HEK293 (cell line): ENCODE data around the gene PBRM1.
A peak's percentile ranks its signal among the peaks of the same experiment; 100 is the strongest.

ENCODE experiments used
- CTCF ChIA-PET: fragments of 350-600 bp; formaldehyde crosslinking; extraction: SDS; loops from one replicate; lab custom pipeline; 2021; ENCODE audit warnings: antibody characterized with exemption; lab: Yijun Ruan, JAX
- POLR2A ChIA-PET: fragments of 300-600 bp; formaldehyde crosslinking; extraction: SDS; loops from one replicate; lab custom pipeline; 2020; ENCODE audit warnings: antibody characterized with exemption, inconsistent platforms; lab: Yijun Ruan, JAX
- H3K27ac ChIP-seq: fragments of 200-500 bp; sonication (Bioruptor generic); 2 replicates; pipeline ENCODE4 v1.5.1; 2014; ENCODE audit warnings: low read depth, low read length, control low read depth, inconsistent platforms; ENCODE audit errors: extremely low read depth
- H3K36me3 ChIP-seq, 2 experiments: fragments of 200-500 bp in 1 of 2; sonication (Bioruptor generic) in 1 of 2; 1 replicate in 1 of 2; 2 replicates in 1 of 2; pipeline ENCODE4 v1.5.1; 2014 to 2017; ENCODE audit warnings: inconsistent platforms in 2 of 2, low read length in 2 of 2; ENCODE audit not compliant: control insufficient read depth in 2 of 2, insufficient read depth in 1 of 2
- H3K4me1 ChIP-seq: fragments of 200-500 bp; sonication (Bioruptor generic); 2 replicates; pipeline ENCODE4 v1.5.1; 2014; ENCODE audit warnings: mild to moderate bottlenecking, low read length, inconsistent platforms; ENCODE audit not compliant: control insufficient read depth, insufficient read depth
- H3K4me3 ChIP-seq: 2 replicates; pipeline ENCODE4 v1.5.1; 2011; ENCODE audit warnings: low read depth, mild to moderate bottlenecking, control low read depth, low read length, moderate library complexity
- H3K9me3 ChIP-seq: fragments of 200-500 bp; sonication (Bioruptor generic); 2 replicates; pipeline ENCODE4 v1.5.1; 2014; ENCODE audit warnings: low read depth, low read length, inconsistent platforms; ENCODE audit not compliant: control insufficient read depth, insufficient read depth
- CTCF ChIP-seq: fragments of 450-650 bp; formaldehyde crosslinking; IDR thresholded peaks from 2 replicates; pipeline ENCODE4 v1.5.1; 2016; ENCODE audit warnings: missing biosample characterization, missing genetic modification characterization
- IKZF3 ChIP-seq: fragments of 450-650 bp; IDR thresholded peaks from 2 replicates; pipeline ENCODE4 v1.5.0; 2018; ENCODE audit warnings: missing biosample characterization, mild to moderate bottlenecking, missing genetic modification characterization, moderate library complexity
- KLF10 ChIP-seq: fragments of 450-650 bp; IDR thresholded peaks from 2 replicates; pipeline ENCODE4 v1.5.1; 2018; ENCODE audit warnings: missing biosample characterization, mild to moderate bottlenecking, missing genetic modification characterization
- PRDM10 ChIP-seq: fragments of 450-650 bp; formaldehyde crosslinking; IDR thresholded peaks from 2 replicates; pipeline ENCODE4 v1.5.1; 2016; ENCODE audit warnings: missing biosample characterization, missing genetic modification characterization
- YY2 ChIP-seq: fragments of 450-650 bp; formaldehyde crosslinking; IDR thresholded peaks from 2 replicates; pipeline ENCODE4 v1.5.1; 2016; ENCODE audit warnings: missing biosample characterization, missing genetic modification characterization
- ZEB2 ChIP-seq: fragments of 450-650 bp; formaldehyde crosslinking; IDR thresholded peaks from 2 replicates; pipeline ENCODE4 v1.5.1; 2016; ENCODE audit warnings: missing biosample characterization, missing genetic modification characterization
- ZFHX2 ChIP-seq: fragments of 450-650 bp; formaldehyde crosslinking; conservative IDR thresholded peaks from 2 replicates; pipeline ENCODE4 v1.5.1; 2016; ENCODE audit warnings: missing biosample characterization, missing genetic modification characterization
- ZNF174 ChIP-seq: fragments of 450-650 bp; formaldehyde crosslinking; IDR thresholded peaks from 2 replicates; pipeline ENCODE4 v1.5.0; 2017; ENCODE audit warnings: missing biosample characterization, mild to moderate bottlenecking, missing genetic modification characterization
- ZNF2 ChIP-seq: fragments of 450-650 bp; formaldehyde crosslinking; IDR thresholded peaks from 2 replicates; pipeline ENCODE4 v1.5.1; 2016; ENCODE audit warnings: missing biosample characterization, missing genetic modification characterization
- ZNF223 ChIP-seq: fragments of 450-650 bp; formaldehyde crosslinking; IDR thresholded peaks from 2 replicates; pipeline ENCODE4 v1.5.1; 2016; ENCODE audit warnings: missing biosample characterization, missing genetic modification characterization
- ZNF324 ChIP-seq: fragments of 450-650 bp; formaldehyde crosslinking; IDR thresholded peaks from 2 replicates; pipeline ENCODE4 v1.5.1; 2016; ENCODE audit warnings: missing biosample characterization, missing genetic modification characterization
- ZNF335 ChIP-seq: fragments of 450-650 bp; formaldehyde crosslinking; conservative IDR thresholded peaks from 2 replicates; pipeline ENCODE4 v1.5.1; 2016; ENCODE audit warnings: missing biosample characterization, missing genetic modification characterization
- ZNF341 ChIP-seq: fragments of 450-650 bp; formaldehyde crosslinking; IDR thresholded peaks from 2 replicates; pipeline ENCODE4; 2016; ENCODE audit warnings: low read depth, missing biosample characterization, missing genetic modification characterization
- ZNF362 ChIP-seq: fragments of 450-650 bp; formaldehyde crosslinking; IDR thresholded peaks from 2 replicates; pipeline ENCODE4 v1.5.1; 2016; ENCODE audit warnings: missing biosample characterization, missing genetic modification characterization
- ZNF426 ChIP-seq: fragments of 450-650 bp; formaldehyde crosslinking; IDR thresholded peaks from 2 replicates; pipeline ENCODE4 v1.5.1; 2017; ENCODE audit warnings: missing biosample characterization, missing genetic modification characterization, mild to moderate bottlenecking, inconsistent platforms, moderate library complexity
- ZNF449 ChIP-seq: fragments of 450-650 bp; formaldehyde crosslinking; IDR thresholded peaks from 2 replicates; pipeline ENCODE4 v1.5.1; 2017; ENCODE audit warnings: missing biosample characterization, mild to moderate bottlenecking, missing genetic modification characterization, moderate library complexity
- ZNF654 ChIP-seq: fragments of 450-650 bp; formaldehyde crosslinking; IDR thresholded peaks from 2 replicates; pipeline ENCODE4 v1.5.1; 2016; ENCODE audit warnings: low read depth, missing biosample characterization, missing genetic modification characterization
- ZNF658 ChIP-seq: fragments of 450-650 bp; formaldehyde crosslinking; IDR thresholded peaks from 2 replicates; pipeline ENCODE4; 2016; ENCODE audit warnings: missing biosample characterization, missing genetic modification characterization
- ZNF707 ChIP-seq: fragments of 450-650 bp; formaldehyde crosslinking; IDR thresholded peaks from 2 replicates; pipeline ENCODE4 v1.5.1; 2016; ENCODE audit warnings: missing biosample characterization, missing genetic modification characterization
- ZNF776 ChIP-seq: fragments of 450-650 bp; formaldehyde crosslinking; IDR thresholded peaks from 2 replicates; pipeline ENCODE4 v1.5.0; 2017; ENCODE audit warnings: missing biosample characterization, missing genetic modification characterization, borderline replicate concordance
- ZSCAN23 ChIP-seq: fragments of 450-650 bp; formaldehyde crosslinking; IDR thresholded peaks from 2 replicates; pipeline ENCODE4 v1.5.1; 2016; ENCODE audit warnings: missing biosample characterization, missing genetic modification characterization

PBRM1 gene

GRCh38 chr3:52682016-52682415, 3.7 kb downstream of the PBRM1 start:
- no peak overlapping the region for H3K27ac ChIP-seq
- CTCF ChIA-PET, result interaction anchor here (0.7 kb wide), 1 partner anchor 12 kb away, joined by 3 read pairs; no protein-coding TSS in a partner anchor
- TF ChIP-seq PRDM10 (tag by site-specific recombination), result peak; percentile 76
- peak; percentile 31; the same call in 1 of the 2 replicates for TF ChIP-seq ZNF654
- TF ChIP-seq CTCF (tag by site-specific recombination), result 0 out of 2 replicates have a peak, but pooled peaks have one; percentile 25
- TF ChIP-seq ZFHX2 (tag by site-specific recombination), result 0 out of 2 replicates have a peak, but pooled peaks have one; percentile 18
- no peak for TF ChIP-seq ZSCAN23 (tag by site-specific recombination)
- TF ChIP-seq ZNF335 (tag by site-specific recombination), result peak; percentile 42; the same call in 1 of the 2 replicates
- no peak for TF ChIP-seq ZNF426 (tag by site-specific recombination)
- 0 out of 2 replicates have a peak, but pooled peaks have one; percentile 56 for TF ChIP-seq ZNF362 (tag by site-specific recombination)
- TF ChIP-seq, all 188 proteins: peak for 6
- no peaks in the 10 kb centered on the region for H3K9me3 ChIP-seq
- no peak overlapping the region for H3K4me3 ChIP-seq
- POLR2A ChIA-PET, result no interaction called here
- H3K4me1 ChIP-seq, result peaks cover 2% of the 10 kb centered on the region; the same call in 1 of the 2 replicates
- peaks cover 9 to 57% of the 10 kb centered on the region in 2 experiments for H3K36me3 ChIP-seq

- no peak for TF ChIP-seq ZNF223
- TF ChIP-seq YY2 (tag by site-specific recombination), result no peak
- TF ChIP-seq ZNF449 (tag by site-specific recombination), result no peak
- no peak for TF ChIP-seq ZNF341 (tag by site-specific recombination)
- no peak for TF ChIP-seq ZNF324 (tag by site-specific recombination)
- no peak for TF ChIP-seq ZNF654
- no peak for TF ChIP-seq ZNF776 (tag by site-specific recombination)
- no peak for TF ChIP-seq ZNF707 (tag by site-specific recombination)
- TF ChIP-seq IKZF3 (tag by site-specific recombination), result no peak
- TF ChIP-seq KLF10 (tag by site-specific recombination), result no peak
- no peak for TF ChIP-seq ZNF2 (tag by site-specific recombination)
- TF ChIP-seq ZNF362 (tag by site-specific recombination), result no peak
- no peak for TF ChIP-seq ZEB2 (tag by site-specific recombination)
- no peak for TF ChIP-seq ZNF658
- no peak for TF ChIP-seq ZNF174
- TF ChIP-seq, all 188 proteins: peak for 0
- Histone ChIP-seq H3K4me3 (no peak overlapping the region), H3K9me3 (no peaks in the 10 kb centered on the region), H3K27ac (no peak overlapping the region), H3K36me3 (peaks cover 9 to 57% of the 10 kb centered on the region in 2 experiments), H3K4me1 (peaks cover 2% of the 10 kb centered on the region; the same call in 1 of the 2 replicates)
- ChIA-PET CTCF (no interaction called here), POLR2A (no interaction called here)
These were observed 4.1 kb downstream of the PBRM1 start for GRCh38 chr3:52681596-52681995.
